ENCODE data around the gene DPM2.

The DPM2 gene

GRCh38 chr9:127937388-127938297, at the start of gene DPM2:
Gene DPM2, minus strand, starts transcription at chr9:127937854. Its CDS starts 34 bp downstream, at chr9:127937820.
- peak; percentile 83 for DNase-seq (ENCODE audit: low spot score)

GRCh38 chr9:127987103-127987614, 49.5 kb upstream of the DPM2 start:
- DNase-seq (ENCODE audit: low spot score), result no peak

GRCh38 chr9:127985011-127985410, 47.4 kb upstream of the DPM2 start:
- no peak for DNase-seq (ENCODE audit: low spot score)

GRCh38 chr9:127983847-127984289, 46.2 kb upstream of the DPM2 start:
- no peak for DNase-seq (ENCODE audit: low spot score)

GRCh38 chr9:127982912-127983311, 45.3 kb upstream of the DPM2 start:
- no peak for DNase-seq (ENCODE audit: low spot score)

GRCh38 chr9:127981559-127982121, 44.0 kb upstream of the DPM2 start:
- DNase-seq (ENCODE audit: low spot score), result no peak

GRCh38 chr9:127980706-127981558, 43.3 kb upstream of the DPM2 start, which contains the start of gene EEIG1:
Gene EEIG1, minus strand, starts transcription at chr9:127980989. Its CDS starts 852 bp downstream, at chr9:127980137.
- peak; percentile 91 for DNase-seq (ENCODE audit: low spot score)

- DNase-seq (ENCODE audit: low spot score), result no peak
Observed at GRCh38 chr9:127980060-127980705, 42.5 kb upstream of the DPM2 start.

- no peak for DNase-seq (ENCODE audit: low spot score)
Observed at GRCh38 chr9:127979333-127980059, 41.8 kb upstream of the DPM2 start.

GRCh38 chr9:127979015-127979332, 41.3 kb upstream of the DPM2 start:
- no peak for DNase-seq (ENCODE audit: low spot score)

- no peak for DNase-seq (ENCODE audit: low spot score)
Observed at GRCh38 chr9:127977884-127978647, 40.4 kb upstream of the DPM2 start.

GRCh38 chr9:127977009-127977883, 39.6 kb upstream of the DPM2 start:
- no peak for DNase-seq (ENCODE audit: low spot score)

- no peak for DNase-seq (ENCODE audit: low spot score)
Observed at GRCh38 chr9:127976498-127976897, 38.8 kb upstream of the DPM2 start.

GRCh38 chr9:127975376-127976315, 38.0 kb upstream of the DPM2 start:
- no peak for DNase-seq (ENCODE audit: low spot score)

- no peak for DNase-seq (ENCODE audit: low spot score)
Observed at GRCh38 chr9:127974769-127975261, 37.2 kb upstream of the DPM2 start.

- no peak for DNase-seq (ENCODE audit: low spot score)
Observed at GRCh38 chr9:127974001-127974768, 36.5 kb upstream of the DPM2 start.

Data from kidney capillary endothelial cell (primary cell).